Measurements from ENCODE around the gene TBCCD1.
"Not testable (repeated sequence)": the region's sequence is repeated elsewhere in the genome, so short reads cannot be mapped to it uniquely, and the experiment has no call there.

Gene TBCCD1

GRCh38 chr3:186544281-186544680 lies 22.9 kb downstream of the TBCCD1 start, which contains the start of gene CRYGS:
TSS of gene CRYGS (minus strand) at chr3:186544380. CDS start at chr3:186544326, 54 bp downstream.
- DNase-seq, result peak; percentile 15

GRCh38 chr3:186540835-186541226 lies 26.3 kb downstream of the TBCCD1 start:
- peak; percentile 9 for DNase-seq

- peak; percentile 76 for DNase-seq
These were observed 26.8 kb downstream of the TBCCD1 start for GRCh38 chr3:186540221-186540834.

GRCh38 chr3:186538779-186539178 lies 28.4 kb downstream of the TBCCD1 start:
- no peak for DNase-seq

- DNase-seq, result no peak
These were observed 30.0 kb downstream of the TBCCD1 start for GRCh38 chr3:186536883-186537844.

GRCh38 chr3:186534113-186534669 lies 32.9 kb downstream of the TBCCD1 start:
- DNase-seq, result no peak

- no peak for DNase-seq
These were observed 34.5 kb downstream of the TBCCD1 start for GRCh38 chr3:186532598-186533072.

- not testable (repeated sequence) for DNase-seq
These were observed 35.4 kb downstream of the TBCCD1 start for GRCh38 chr3:186531694-186532093.

- no peak for DNase-seq
These were observed 36.7 kb downstream of the TBCCD1 start for GRCh38 chr3:186530415-186530814.

- DNase-seq, result no peak
These were observed 37.7 kb downstream of the TBCCD1 start for GRCh38 chr3:186529201-186529999.

- DNase-seq, result no peak
These were observed 40.9 kb downstream of the TBCCD1 start for GRCh38 chr3:186526256-186526606.

GRCh38 chr3:186525369-186526255 lies 41.5 kb downstream of the TBCCD1 start:
- no peak for DNase-seq

- DNase-seq, result no peak
These were observed 42.5 kb downstream of the TBCCD1 start for GRCh38 chr3:186524616-186525015.

GRCh38 chr3:186523434-186523833 lies 43.7 kb downstream of the TBCCD1 start:
- DNase-seq, result no peak

GRCh38 chr3:186523022-186523421 lies 44.1 kb downstream of the TBCCD1 start:
- no peak for DNase-seq

GRCh38 chr3:186520957-186521842 lies 45.9 kb downstream of the TBCCD1 start:
- no peak for DNase-seq

- no peak for DNase-seq
These were observed 46.7 kb downstream of the TBCCD1 start for GRCh38 chr3:186520431-186520830.

GRCh38 chr3:186519021-186519658 lies 48.0 kb downstream of the TBCCD1 start:
- DNase-seq, result no peak

- DNase-seq, result no peak
These were observed 49.9 kb downstream of the TBCCD1 start for GRCh38 chr3:186517218-186517617.

- no peak for DNase-seq
These were observed 50.5 kb downstream of the TBCCD1 start for GRCh38 chr3:186516646-186517045.

Data from fibroblast of upper back skin (primary cell).